ENCODE results near the gene TMEM117. TPM values are rescaled to one million over a fixed set of nuclear protein-coding genes. Genes with fewer than 3 reads are reported as not detected.

Gene TMEM117
- total and polyA plus RNA-seq, 2 donors (not counting 1 experiment from before 2014, with no cell fraction given) = 2.0 to 10.4 TPM

DNA sequence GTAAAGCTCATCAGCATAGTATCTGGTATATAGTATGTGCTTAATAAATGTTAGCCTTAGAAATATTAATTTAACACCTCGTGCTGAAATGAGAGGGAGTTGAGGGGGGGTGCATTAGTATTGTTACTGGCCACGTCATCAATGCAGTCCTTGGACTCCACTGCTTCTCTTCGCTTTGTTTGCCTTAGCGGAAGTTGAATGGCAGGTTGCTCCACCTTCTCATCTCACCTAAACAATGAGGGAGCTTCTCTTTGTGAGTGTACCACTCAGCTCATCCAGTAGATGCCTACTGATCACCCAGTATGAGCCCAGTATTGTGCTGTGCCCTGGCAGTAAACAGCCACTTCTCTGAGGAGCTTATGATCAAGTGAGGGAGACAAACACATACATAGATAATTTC, 4.5 kb downstream of the TMEM117 start:
- WGBS (ENCODE audit: insufficient coverage) = no CpG with 5 or more reads among the region's 4 CpGs
- CTCF ChIA-PET = no interaction called here

GRCh38 chr12:43841253-43841652, 5.4 kb downstream of the TMEM117 start:
- WGBS (ENCODE audit: insufficient coverage) = 100% methylated on average over 3 of the region's 3 CpGs
- H3K79me2 ChIP-seq (ENCODE audit: control insufficient read depth, insufficient read depth, low read length) = peaks cover 24% of the 10 kb centered on the region
- H3K9ac ChIP-seq (ENCODE audit: low read length) = no peak overlapping the region
- no peak overlapping the region for H3K27ac ChIP-seq (ENCODE audit: low read length in 2 of 2)
- peaks cover 5 to 6% of the 10 kb centered on the region in 2 donors for H3K4me1 ChIP-seq (ENCODE audit: control insufficient read depth in 2 of 2, insufficient read depth in 2 of 2, low read length in 2 of 2)
- ChIA-PET POLR2A (no interaction called here), CTCF (interaction anchor here (0.8 kb wide), 1 partner anchor 42 kb away, joined by 3 read pairs; no protein-coding TSS in a partner anchor)
- H3K27me3 Mint-ChIP-seq = no peaks in the 10 kb centered on the region
- H2AFZ ChIP-seq (ENCODE audit: insufficient read depth, low read depth, low read length, poor library complexity, severe bottlenecking) = no peak overlapping the region
- H3K27me3 ChIP-seq (replicated peaks in 1 of 4; ENCODE audit: control extremely low read depth in 1 of 4, control insufficient read depth in 3 of 4, insufficient read depth in 4 of 4, low read length in 3 of 4) = no peaks in the 10 kb centered on the region
- no peaks in the 10 kb centered on the region for H4K20me1 ChIP-seq (ENCODE audit: control insufficient read depth, insufficient read depth, low read length, poor library complexity, severe bottlenecking)
- no peaks in the 10 kb centered on the region for H3K36me3 ChIP-seq (replicated peaks in 1 of 2; ENCODE audit: control extremely low read depth in 1 of 2, control insufficient read depth in 1 of 2, extremely low read depth in 1 of 2, insufficient read depth in 2 of 2, low read length in 1 of 2)
- no peaks in the 10 kb centered on the region for H3K9me3 Mint-ChIP-seq (ENCODE audit: insufficient read depth)
- H3K4me3 ChIP-seq (ENCODE audit: control extremely low read depth in 1 of 5, extremely low read depth in 1 of 5, insufficient read depth in 1 of 5, low read depth in 2 of 5, low read length in 4 of 5) = no peak overlapping the region
- intact Hi-C loops (cut with micrococcal nuclease) = no loop called here
- peaks cover 11% of the 10 kb centered on the region for H3K4me1 Mint-ChIP-seq
- H3K4me2 ChIP-seq (replicated peaks; ENCODE audit: low read depth, low read length, poor library complexity, severe bottlenecking) = no peak overlapping the region
- H3K9me3 ChIP-seq (ENCODE audit: control extremely low read depth in 1 of 3, control insufficient read depth in 2 of 3, insufficient read depth in 1 of 3, low read length in 2 of 3) = no peaks in the 10 kb centered on the region
- DNase-seq (no peak), ATAC-seq (ENCODE audit: low read depth) (no peak)
- no peak overlapping the region for H3K27ac Mint-ChIP-seq
- no peak for TF ChIP-seq EZH2 (IDR thresholded peaks at IDR 0.05; ENCODE audit: borderline replicate concordance, insufficient read depth, low read depth, low read length, poor library complexity, severe bottlenecking)
- no peak for TF ChIP-seq CTCF (IDR thresholded peaks at IDR 0.05)
- no peak overlapping the region for H3K4me3 Mint-ChIP-seq

More for the DNA sequence above, 4.5 kb downstream of the TMEM117 start:
- no peaks in the 10 kb centered on the region for H3K9me3 ChIP-seq (ENCODE audit: control extremely low read depth in 1 of 3, control insufficient read depth in 2 of 3, insufficient read depth in 1 of 3, low read length in 2 of 3)
- Mint-ChIP-seq H3K9me3 (ENCODE audit: insufficient read depth) (no peaks in the 10 kb centered on the region), H3K4me1 (peaks cover 12% of the 10 kb centered on the region), H3K27ac (no peak overlapping the region), H3K27me3 (no peaks in the 10 kb centered on the region), H3K4me3 (no peak overlapping the region)
- ATAC-seq (ENCODE audit: low read depth) (no peak), DNase-seq (no peak)
- H2AFZ ChIP-seq (ENCODE audit: insufficient read depth, low read depth, low read length, poor library complexity, severe bottlenecking) = no peak overlapping the region
- H3K27ac ChIP-seq (ENCODE audit: low read length in 2 of 2) = no peak overlapping the region
- intact Hi-C loops (cut with micrococcal nuclease) = no loop called here
- no peaks in the 10 kb centered on the region for H4K20me1 ChIP-seq (ENCODE audit: control insufficient read depth, insufficient read depth, low read length, poor library complexity, severe bottlenecking)
- H3K27me3 ChIP-seq (replicated peaks in 1 of 4; ENCODE audit: control extremely low read depth in 1 of 4, control insufficient read depth in 3 of 4, insufficient read depth in 4 of 4, low read length in 3 of 4) = no peaks in the 10 kb centered on the region
- no peak overlapping the region for H3K4me2 ChIP-seq (replicated peaks; ENCODE audit: low read depth, low read length, poor library complexity, severe bottlenecking)
- H3K79me2 ChIP-seq (ENCODE audit: control insufficient read depth, insufficient read depth, low read length) = peaks cover 24% of the 10 kb centered on the region
- peaks cover 7% of the 10 kb centered on the region in 2 donors for H3K4me1 ChIP-seq (ENCODE audit: control insufficient read depth in 2 of 2, insufficient read depth in 2 of 2, low read length in 2 of 2)
- no peak for TF ChIP-seq CTCF (IDR thresholded peaks at IDR 0.05)
- no peak for TF ChIP-seq EZH2 (IDR thresholded peaks at IDR 0.05; ENCODE audit: borderline replicate concordance, insufficient read depth, low read depth, low read length, poor library complexity, severe bottlenecking)
- no peak overlapping the region for H3K4me3 ChIP-seq (ENCODE audit: control extremely low read depth in 1 of 5, extremely low read depth in 1 of 5, insufficient read depth in 1 of 5, low read depth in 2 of 5, low read length in 4 of 5)
- POLR2A ChIA-PET = no interaction called here
- H3K36me3 ChIP-seq (replicated peaks in 1 of 2; ENCODE audit: control extremely low read depth in 1 of 2, control insufficient read depth in 1 of 2, extremely low read depth in 1 of 2, insufficient read depth in 2 of 2, low read length in 1 of 2) = no peaks in the 10 kb centered on the region
- H3K9ac ChIP-seq (ENCODE audit: low read length) = no peak overlapping the region

All from B cell (primary cell).